ENCODE data around the gene IGFBP3.

Gene IGFBP3

DNA sequence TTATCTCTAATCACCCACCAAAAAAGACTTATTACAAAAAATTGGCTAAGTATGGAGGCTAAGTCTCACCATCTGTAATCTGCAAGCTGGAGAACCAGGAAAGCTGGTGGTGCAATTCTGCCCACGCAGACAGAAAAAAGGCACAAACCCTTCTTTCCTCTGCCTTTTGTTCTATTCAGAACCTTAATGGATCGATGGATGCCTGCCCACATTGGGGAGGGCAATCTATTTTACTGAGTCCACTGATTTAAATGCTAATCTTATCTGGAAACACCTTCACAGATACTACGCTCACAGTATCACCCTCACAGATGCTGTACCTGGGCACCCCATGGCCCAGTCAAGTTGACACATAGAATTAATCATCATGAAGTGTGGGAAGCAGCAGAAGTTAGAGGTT is 10.2 kb downstream of the IGFBP3 start:
- Histone ChIP-seq H4K8ac (ENCODE audit: low read depth, low read length) (no peak overlapping the region), H3K56ac (ENCODE audit: low read length) (no peak overlapping the region)
- DNase-seq = no peak

DNA sequence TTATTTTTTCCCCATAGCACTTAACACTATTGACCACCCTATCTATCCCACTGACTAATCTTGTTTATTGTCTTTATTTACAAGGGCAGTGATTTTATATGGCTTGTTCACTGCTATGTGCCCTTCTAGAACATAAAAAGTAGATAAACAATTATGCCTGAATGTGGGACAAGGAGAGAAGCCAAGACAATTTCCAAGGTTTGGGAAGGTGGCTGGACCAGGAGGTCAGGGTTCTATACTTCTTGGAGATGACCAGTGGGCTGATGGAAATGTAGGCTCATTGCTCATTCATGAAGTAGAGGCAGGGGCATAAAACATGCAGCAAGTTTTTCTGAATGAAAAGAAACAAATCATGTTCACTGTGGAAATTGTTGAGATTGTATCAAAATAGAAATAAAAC is 11.5 kb downstream of the IGFBP3 start:
- H3K23ac ChIP-seq (ENCODE audit: low read length) = no peak overlapping the region
- H2BK5ac ChIP-seq (ENCODE audit: low read length) = no peak overlapping the region
- no peak overlapping the region for H4K8ac ChIP-seq (ENCODE audit: low read depth, low read length)
- no peak overlapping the region for H3K9ac ChIP-seq (ENCODE audit: low read length)
- no peak overlapping the region for H2BK15ac ChIP-seq (replicated peaks; ENCODE audit: low read depth)
- H3K36me3 ChIP-seq (ENCODE audit: control insufficient read depth, insufficient read depth, low read length) = no peaks in the 10 kb centered on the region
- H3K18ac ChIP-seq (ENCODE audit: low read length) = no peak overlapping the region
- no peaks in the 10 kb centered on the region for H3K79me2 ChIP-seq (ENCODE audit: control insufficient read depth, insufficient read depth, low read length)
- H2AK5ac ChIP-seq (ENCODE audit: low read length) = no peak overlapping the region
- no peaks in the 10 kb centered on the region for H3K79me1 ChIP-seq (ENCODE audit: low read length)
- H4K5ac ChIP-seq (ENCODE audit: low read length) = no peak overlapping the region
- no peak overlapping the region for H2BK120ac ChIP-seq (ENCODE audit: low read depth, low read length)
- H3K4me1 ChIP-seq (ENCODE audit: control insufficient read depth, low read depth, low read length) = no peaks in the 10 kb centered on the region
- H3K4me2 ChIP-seq (ENCODE audit: low read length) = no peak overlapping the region
- no peak overlapping the region for H3K4me3 ChIP-seq (ENCODE audit: low read length)
- DNase-seq = no peak
- no peak overlapping the region for H3K27ac ChIP-seq (ENCODE audit: low read depth, low read length)
- H3K56ac ChIP-seq (ENCODE audit: low read length) = no peak overlapping the region
- no peaks in the 10 kb centered on the region for H3K27me3 ChIP-seq (ENCODE audit: insufficient read depth, low read length, poor library complexity)
- no peak overlapping the region for H3K4ac ChIP-seq (ENCODE audit: low read depth, low read length)

More for the DNA sequence above, 10.2 kb downstream of the IGFBP3 start:
- Histone ChIP-seq H2BK5ac (ENCODE audit: low read length) (no peak overlapping the region), H3K4me1 (ENCODE audit: control insufficient read depth, low read depth, low read length) (no peaks in the 10 kb centered on the region), H3K27ac (ENCODE audit: low read depth, low read length) (no peak overlapping the region), H3K4me3 (ENCODE audit: low read length) (no peak overlapping the region), H3K4ac (ENCODE audit: low read depth, low read length) (no peak overlapping the region), H2BK15ac (replicated peaks; ENCODE audit: low read depth) (no peak overlapping the region), H3K9ac (ENCODE audit: low read length) (no peak overlapping the region), H3K18ac (ENCODE audit: low read length) (no peak overlapping the region), H3K36me3 (ENCODE audit: control insufficient read depth, insufficient read depth, low read length) (no peaks in the 10 kb centered on the region), H2AK5ac (ENCODE audit: low read length) (no peak overlapping the region), H2BK120ac (ENCODE audit: low read depth, low read length) (no peak overlapping the region), H3K23ac (ENCODE audit: low read length) (no peak overlapping the region), H3K4me2 (ENCODE audit: low read length) (no peak overlapping the region), H3K79me2 (ENCODE audit: control insufficient read depth, insufficient read depth, low read length) (no peaks in the 10 kb centered on the region), H4K5ac (ENCODE audit: low read length) (no peak overlapping the region), H3K79me1 (ENCODE audit: low read length) (no peaks in the 10 kb centered on the region), H3K27me3 (ENCODE audit: insufficient read depth, low read length, poor library complexity) (no peaks in the 10 kb centered on the region)
- no CpG with 5 or more reads among the region's 3 CpGs for WGBS (ENCODE audit: extremely low coverage, insufficient coverage, low lambda C conversion rate)

DNA sequence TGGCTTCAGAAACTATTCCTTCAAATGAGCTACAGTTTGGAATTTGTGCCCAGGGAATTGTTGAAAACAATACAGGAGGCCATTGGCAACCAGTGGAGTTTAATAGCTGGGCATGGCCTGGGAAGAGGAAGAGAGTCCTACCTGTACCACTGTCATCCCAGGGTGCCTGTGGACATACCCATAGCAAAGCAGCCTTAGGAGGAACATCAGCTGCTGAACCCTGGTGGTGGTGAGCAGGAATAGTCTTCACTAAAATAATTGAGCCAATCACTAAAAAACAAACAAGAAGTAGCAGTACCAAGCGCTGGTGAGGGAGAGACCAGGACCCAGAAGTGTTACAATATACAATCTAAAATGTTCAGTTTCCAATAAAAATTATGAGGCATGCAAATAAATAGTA is 18.3 kb downstream of the IGFBP3 start:
- Histone ChIP-seq H3K56ac (ENCODE audit: low read length) (no peak overlapping the region), H2BK15ac (replicated peaks; ENCODE audit: low read depth) (no peak overlapping the region), H2BK120ac (ENCODE audit: low read depth, low read length) (no peak overlapping the region), H2BK5ac (ENCODE audit: low read length) (no peak overlapping the region), H3K4me1 (ENCODE audit: control insufficient read depth, low read depth, low read length) (no peaks in the 10 kb centered on the region), H3K4me3 (ENCODE audit: low read length) (no peak overlapping the region), H4K5ac (ENCODE audit: low read length) (no peak overlapping the region), H3K79me2 (ENCODE audit: control insufficient read depth, insufficient read depth, low read length) (no peaks in the 10 kb centered on the region), H3K27ac (ENCODE audit: low read depth, low read length) (no peak overlapping the region), H3K79me1 (ENCODE audit: low read length) (no peaks in the 10 kb centered on the region), H3K23ac (ENCODE audit: low read length) (no peak overlapping the region), H3K4me2 (ENCODE audit: low read length) (no peak overlapping the region), H2AK5ac (ENCODE audit: low read length) (no peak overlapping the region), H3K9ac (ENCODE audit: low read length) (no peak overlapping the region), H3K18ac (ENCODE audit: low read length) (no peak overlapping the region), H3K4ac (ENCODE audit: low read depth, low read length) (no peak overlapping the region), H3K27me3 (ENCODE audit: insufficient read depth, low read length, poor library complexity) (no peaks in the 10 kb centered on the region), H3K36me3 (ENCODE audit: control insufficient read depth, insufficient read depth, low read length) (no peaks in the 10 kb centered on the region), H4K8ac (ENCODE audit: low read depth, low read length) (no peak overlapping the region)
- DNase-seq = no peak
- no CpG with 5 or more reads among the region's 1 CpG for WGBS (ENCODE audit: extremely low coverage, insufficient coverage, low lambda C conversion rate)

DNA sequence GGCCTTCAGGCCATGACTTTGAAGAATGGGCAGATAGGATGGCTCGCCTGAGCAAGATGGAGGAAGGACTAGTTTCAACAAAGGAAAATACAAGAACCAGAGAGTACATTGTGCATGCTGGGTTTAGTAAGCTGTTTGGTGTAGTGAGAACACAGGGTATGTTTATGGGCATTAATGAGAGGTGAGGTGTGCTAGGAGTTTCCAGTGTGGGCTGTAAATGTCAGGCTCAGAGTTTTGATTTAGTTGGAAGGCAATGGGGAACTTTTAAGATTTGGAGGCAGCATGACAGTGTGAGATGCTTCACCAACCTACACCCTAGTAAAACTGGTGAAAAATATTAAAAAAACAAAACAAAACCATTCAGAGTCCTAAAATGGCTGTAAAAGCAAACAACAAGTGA is 19.5 kb downstream of the IGFBP3 start:
- H2AK5ac ChIP-seq (ENCODE audit: low read length) = no peak overlapping the region
- H4K8ac ChIP-seq (ENCODE audit: low read depth, low read length) = no peak overlapping the region
- no peak for DNase-seq
- H2BK120ac ChIP-seq (ENCODE audit: low read depth, low read length) = no peak overlapping the region
- WGBS (ENCODE audit: extremely low coverage, insufficient coverage, low lambda C conversion rate) = no CpG with 5 or more reads among the region's 1 CpG
- H3K23ac ChIP-seq (ENCODE audit: low read length) = no peak overlapping the region
- no peaks in the 10 kb centered on the region for H3K79me2 ChIP-seq (ENCODE audit: control insufficient read depth, insufficient read depth, low read length)
- no peak overlapping the region for H4K5ac ChIP-seq (ENCODE audit: low read length)
- H3K4me3 ChIP-seq (ENCODE audit: low read length) = no peak overlapping the region
- H3K79me1 ChIP-seq (ENCODE audit: low read length) = no peaks in the 10 kb centered on the region
- no peaks in the 10 kb centered on the region for H3K27me3 ChIP-seq (ENCODE audit: insufficient read depth, low read length, poor library complexity)
- no peak overlapping the region for H2BK15ac ChIP-seq (replicated peaks; ENCODE audit: low read depth)
- H3K4ac ChIP-seq (ENCODE audit: low read depth, low read length) = no peak overlapping the region
- no peak overlapping the region for H2BK5ac ChIP-seq (ENCODE audit: low read length)
- H3K4me2 ChIP-seq (ENCODE audit: low read length) = no peak overlapping the region
- no peaks in the 10 kb centered on the region for H3K4me1 ChIP-seq (ENCODE audit: control insufficient read depth, low read depth, low read length)
- no peak overlapping the region for H3K56ac ChIP-seq (ENCODE audit: low read length)
- no peak overlapping the region for H3K9ac ChIP-seq (ENCODE audit: low read length)
- no peaks in the 10 kb centered on the region for H3K36me3 ChIP-seq (ENCODE audit: control insufficient read depth, insufficient read depth, low read length)
- no peak overlapping the region for H3K27ac ChIP-seq (ENCODE audit: low read depth, low read length)
- no peak overlapping the region for H3K18ac ChIP-seq (ENCODE audit: low read length)

DNA sequence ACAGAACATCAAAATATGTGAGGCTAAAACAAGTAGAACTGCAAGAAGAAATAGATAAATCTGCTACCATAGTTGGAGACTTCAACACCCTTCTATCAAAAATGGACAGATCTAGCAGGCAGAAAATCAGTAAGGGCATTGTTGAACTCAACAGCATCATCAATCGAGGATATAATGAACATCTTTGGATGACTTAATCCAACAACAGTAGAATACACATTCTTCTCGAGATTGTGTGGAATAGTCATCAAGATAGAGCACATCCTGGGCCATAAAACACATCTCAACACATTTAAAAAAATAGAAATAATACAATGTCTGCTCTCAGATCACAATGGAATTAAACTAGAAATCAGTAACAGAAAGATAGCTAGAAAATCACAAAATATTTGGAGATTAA is 22.9 kb downstream of the IGFBP3 start:
- Histone ChIP-seq H3K18ac (ENCODE audit: low read length) (no peak overlapping the region), H3K27me3 (ENCODE audit: insufficient read depth, low read length, poor library complexity) (no peaks in the 10 kb centered on the region), H3K4me3 (ENCODE audit: low read length) (no peak overlapping the region), H2BK120ac (ENCODE audit: low read depth, low read length) (no peak overlapping the region), H3K9ac (ENCODE audit: low read length) (no peak overlapping the region), H3K23ac (ENCODE audit: low read length) (no peak overlapping the region), H3K56ac (ENCODE audit: low read length) (no peak overlapping the region), H3K4me2 (ENCODE audit: low read length) (no peak overlapping the region), H3K4ac (ENCODE audit: low read depth, low read length) (no peak overlapping the region), H4K5ac (ENCODE audit: low read length) (no peak overlapping the region), H2BK15ac (replicated peaks; ENCODE audit: low read depth) (no peak overlapping the region), H3K27ac (ENCODE audit: low read depth, low read length) (no peak overlapping the region), H3K79me2 (ENCODE audit: control insufficient read depth, insufficient read depth, low read length) (no peaks in the 10 kb centered on the region), H3K36me3 (ENCODE audit: control insufficient read depth, insufficient read depth, low read length) (no peaks in the 10 kb centered on the region), H2AK5ac (ENCODE audit: low read length) (no peak overlapping the region), H3K79me1 (ENCODE audit: low read length) (no peaks in the 10 kb centered on the region), H2BK5ac (ENCODE audit: low read length) (no peak overlapping the region), H4K8ac (ENCODE audit: low read depth, low read length) (no peak overlapping the region), H3K4me1 (ENCODE audit: control insufficient read depth, low read depth, low read length) (no peaks in the 10 kb centered on the region)
- no CpG with 5 or more reads among the region's 2 CpGs for WGBS (ENCODE audit: extremely low coverage, insufficient coverage, low lambda C conversion rate)
- DNase-seq = no peak

DNA sequence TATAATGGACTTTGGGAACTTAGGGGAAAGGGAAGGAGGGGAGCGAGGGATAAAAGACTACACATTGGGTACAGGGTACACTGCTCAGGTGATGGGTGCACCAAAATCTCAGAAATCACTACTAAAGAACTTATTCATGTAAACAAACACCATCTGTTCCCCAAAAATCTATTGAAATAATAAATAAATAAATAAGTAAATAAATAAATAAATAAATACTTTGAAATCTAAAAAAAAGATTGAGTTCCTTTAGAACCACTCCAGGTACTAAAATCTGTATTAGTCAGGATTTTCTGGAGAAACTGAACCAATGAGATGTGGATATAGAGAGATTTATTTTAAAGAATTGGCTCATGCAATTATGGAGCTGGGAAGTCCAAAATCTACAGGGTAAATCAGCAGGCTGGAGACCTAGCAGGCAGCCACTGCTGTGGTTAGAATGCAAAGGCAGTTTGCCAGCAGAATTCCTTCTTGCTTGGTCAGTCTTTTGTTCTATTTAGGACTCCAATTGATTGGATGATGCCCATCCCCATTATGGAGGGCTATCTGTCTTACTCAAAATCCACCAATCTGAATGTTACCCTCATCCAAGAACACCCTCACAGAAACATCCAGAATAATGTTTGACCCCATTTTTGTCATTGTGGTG is 23.9 kb downstream of the IGFBP3 start:
- Histone ChIP-seq H3K27ac (ENCODE audit: low read depth, low read length) (no peak overlapping the region), H3K4ac (ENCODE audit: low read depth, low read length) (no peak overlapping the region), H3K79me2 (ENCODE audit: control insufficient read depth, insufficient read depth, low read length) (no peaks in the 10 kb centered on the region), H2BK5ac (ENCODE audit: low read length) (no peak overlapping the region), H3K4me2 (ENCODE audit: low read length) (no peak overlapping the region), H4K8ac (ENCODE audit: low read depth, low read length) (no peak overlapping the region), H2BK15ac (replicated peaks; ENCODE audit: low read depth) (no peak overlapping the region), H3K4me3 (ENCODE audit: low read length) (no peak overlapping the region), H3K27me3 (ENCODE audit: insufficient read depth, low read length, poor library complexity) (no peaks in the 10 kb centered on the region), H3K9ac (ENCODE audit: low read length) (no peak overlapping the region), H3K56ac (ENCODE audit: low read length) (no peak overlapping the region), H2BK120ac (ENCODE audit: low read depth, low read length) (no peak overlapping the region), H2AK5ac (ENCODE audit: low read length) (no peak overlapping the region), H3K79me1 (ENCODE audit: low read length) (no peaks in the 10 kb centered on the region), H3K36me3 (ENCODE audit: control insufficient read depth, insufficient read depth, low read length) (no peaks in the 10 kb centered on the region), H3K4me1 (ENCODE audit: control insufficient read depth, low read depth, low read length) (no peaks in the 10 kb centered on the region), H3K18ac (ENCODE audit: low read length) (no peak overlapping the region), H3K23ac (ENCODE audit: low read length) (no peak overlapping the region), H4K5ac (ENCODE audit: low read length) (no peak overlapping the region)
- no peak for DNase-seq
- no CpG with 5 or more reads among the region's 1 CpG for WGBS (ENCODE audit: extremely low coverage, insufficient coverage, low lambda C conversion rate)

Data from mesendoderm (in vitro differentiated cells).